Measurements from ENCODE around the gene ZFHX3. TPM values are rescaled to one million over a fixed set of nuclear protein-coding genes. Genes with fewer than 3 reads are reported as not detected.

ZFHX3 gene
- total RNA-seq, 1 donor from 2014 or later = 14.2 TPM

DNA sequence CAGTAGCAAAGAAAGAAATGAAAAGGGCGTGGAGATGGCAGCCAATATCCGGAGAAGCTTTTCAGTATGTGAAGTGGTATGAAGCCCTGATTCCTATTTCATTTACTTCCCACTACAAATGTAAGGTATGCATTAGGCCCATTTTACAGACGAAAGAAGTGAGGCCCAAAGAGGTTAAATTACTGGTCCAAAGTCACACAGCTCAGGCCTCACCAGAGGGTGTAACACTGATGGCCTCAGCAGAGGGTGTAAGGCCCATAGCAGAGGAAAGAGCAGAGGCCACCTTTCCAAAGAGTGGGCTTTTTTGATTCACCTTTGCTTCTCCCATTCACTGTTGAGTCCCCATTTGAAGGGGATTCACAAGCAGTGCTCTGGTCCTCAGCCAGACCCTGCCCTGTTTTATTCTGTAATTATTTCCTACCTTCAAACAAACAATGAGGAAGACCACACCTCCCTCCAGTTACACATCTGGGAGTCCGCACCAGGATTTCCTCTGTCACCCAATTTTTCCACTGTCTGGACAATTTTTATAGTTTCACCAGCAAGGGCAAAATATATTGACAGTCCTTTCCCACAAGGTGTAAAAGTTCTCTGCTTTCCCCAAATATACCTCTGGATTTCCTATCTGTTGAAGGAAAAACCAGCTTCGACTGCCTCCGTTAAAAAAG is 7.1 kb downstream of the ZFHX3 start:
- DNase-seq (ENCODE audit: low read depth) = no peak

DNA sequence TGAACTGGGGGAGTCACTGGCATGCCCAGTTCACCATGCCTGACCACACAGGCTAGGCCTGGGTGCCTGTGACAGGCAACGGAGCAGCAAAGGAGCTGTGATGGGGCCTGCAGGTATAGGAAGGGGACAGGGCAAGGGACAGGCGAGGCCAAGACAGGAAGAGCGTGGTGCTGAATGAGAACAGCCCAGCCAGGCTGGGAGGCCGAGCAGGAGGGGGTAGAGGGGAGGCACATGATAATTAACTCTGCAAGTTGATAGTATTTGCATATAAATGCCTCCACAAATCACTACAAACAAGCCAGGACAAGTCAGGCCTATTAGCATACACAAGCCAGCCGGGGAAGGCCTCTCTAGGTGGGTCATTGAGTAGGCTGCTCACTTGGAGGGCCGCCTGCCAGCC is 7.8 kb downstream of the ZFHX3 start:
- DNase-seq (ENCODE audit: low read depth) = no peak

DNA sequence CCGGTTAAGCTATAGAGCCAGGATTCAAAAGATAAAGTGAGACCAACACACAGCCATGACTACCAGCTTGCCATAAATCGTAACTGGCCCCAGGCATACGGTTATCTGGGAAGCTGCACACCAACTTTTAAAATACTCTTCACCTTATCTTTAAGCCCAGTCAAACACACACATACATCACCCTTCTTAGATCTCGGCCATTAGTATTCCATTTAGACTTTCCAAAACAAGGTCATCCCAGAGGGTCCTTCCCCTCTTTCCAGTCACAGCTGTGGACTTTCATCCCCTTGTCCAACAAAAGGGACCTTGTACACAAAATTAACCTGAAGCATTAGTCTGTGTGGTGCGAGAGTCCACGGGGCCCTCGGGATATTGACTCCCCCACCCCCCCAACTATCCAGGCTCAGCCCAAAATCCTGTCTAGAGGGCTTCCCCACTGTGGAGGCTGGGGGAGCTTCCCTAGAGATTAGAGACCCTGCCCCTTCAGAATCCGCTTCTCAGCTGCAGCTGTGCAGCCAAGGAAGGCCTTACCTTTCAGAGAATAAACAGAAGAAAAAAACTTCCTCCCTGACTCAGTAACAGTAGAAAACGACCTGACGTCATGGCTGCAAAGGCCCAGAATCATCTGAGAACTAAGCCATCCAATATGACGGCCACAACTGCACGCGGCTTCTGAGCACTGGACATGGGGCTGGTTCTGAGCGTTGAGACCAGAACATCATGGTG is 9.9 kb downstream of the ZFHX3 start:
- DNase-seq (ENCODE audit: low read depth) = no peak

DNA sequence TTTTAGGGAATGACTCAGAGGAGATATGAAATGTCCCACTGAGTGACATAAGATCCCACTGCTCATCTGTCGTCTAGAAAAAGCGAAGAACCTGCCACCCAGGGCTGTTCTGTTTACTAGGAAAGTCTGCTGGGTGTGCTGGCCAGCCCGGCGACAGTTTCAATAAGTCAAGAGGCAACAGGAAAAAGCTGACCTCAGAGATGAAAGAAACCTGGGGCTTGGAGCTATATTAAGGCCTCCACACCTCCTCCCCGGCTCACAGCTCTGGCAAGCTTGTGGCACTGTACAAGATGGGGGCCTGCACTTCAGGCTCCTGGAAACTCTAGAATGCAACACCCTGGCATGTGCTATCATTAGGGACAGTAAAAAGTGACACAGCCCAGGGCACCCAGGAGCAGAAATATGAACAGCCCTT is 10.6 kb downstream of the ZFHX3 start:
- DNase-seq (ENCODE audit: low read depth) = no peak

DNA sequence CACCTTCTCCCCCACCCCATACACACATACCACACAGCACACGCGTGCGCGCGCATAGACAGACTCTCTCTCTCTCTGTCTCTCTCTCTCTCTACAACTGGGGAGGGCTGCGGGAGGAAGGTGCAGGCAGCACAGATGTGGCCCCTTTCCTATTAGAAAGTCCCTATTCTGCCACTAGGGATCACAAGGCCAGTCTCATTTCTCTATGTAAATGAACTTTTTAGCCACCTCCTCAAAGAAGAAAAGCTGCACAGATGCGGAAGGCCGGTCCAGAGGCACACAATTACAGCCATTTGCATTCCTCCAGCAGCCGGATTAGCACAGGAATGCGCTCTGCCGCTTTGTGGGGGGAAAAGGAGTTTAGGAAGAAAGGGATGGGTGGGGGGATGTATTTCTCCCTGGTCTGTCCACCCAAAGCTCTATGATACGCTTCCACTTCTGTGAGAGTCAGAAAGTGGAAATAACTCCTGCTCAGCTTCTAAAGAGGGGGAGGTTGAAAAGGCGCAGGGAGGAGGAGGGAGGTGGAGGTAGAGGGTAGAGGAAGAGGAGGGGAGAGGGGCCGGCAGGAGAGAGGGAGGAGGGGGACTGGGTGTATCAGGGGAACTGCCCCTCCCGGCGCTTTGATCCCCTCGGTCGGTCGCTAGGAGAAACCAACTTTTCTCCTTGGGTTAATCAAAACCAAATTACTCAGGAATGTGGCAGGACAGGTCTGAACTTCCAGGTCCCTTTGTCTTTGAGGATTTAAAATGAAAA is 11.7 kb downstream of the ZFHX3 start:
- no peak for DNase-seq (ENCODE audit: low read depth)

DNA sequence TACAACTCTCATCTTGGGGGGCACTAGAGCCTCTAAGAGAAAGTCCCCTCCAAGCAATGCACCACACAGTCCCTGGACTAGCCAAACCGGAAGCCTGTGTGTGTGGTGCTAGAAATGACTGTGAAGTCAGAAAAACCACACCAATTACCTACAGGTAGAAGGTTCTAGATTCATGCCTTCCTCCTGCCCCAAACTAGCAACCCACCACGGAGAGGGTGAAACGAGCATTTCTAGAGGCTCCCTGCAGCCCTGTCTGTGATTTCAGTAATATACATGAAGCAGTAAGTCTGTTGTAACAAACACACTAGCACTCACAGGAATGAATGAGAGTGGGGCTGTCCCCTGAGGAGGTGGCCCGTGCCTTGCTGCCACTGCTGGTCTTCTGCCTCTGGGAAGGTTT is 13.6 kb downstream of the ZFHX3 start:
- DNase-seq (ENCODE audit: low read depth) = no peak

DNA sequence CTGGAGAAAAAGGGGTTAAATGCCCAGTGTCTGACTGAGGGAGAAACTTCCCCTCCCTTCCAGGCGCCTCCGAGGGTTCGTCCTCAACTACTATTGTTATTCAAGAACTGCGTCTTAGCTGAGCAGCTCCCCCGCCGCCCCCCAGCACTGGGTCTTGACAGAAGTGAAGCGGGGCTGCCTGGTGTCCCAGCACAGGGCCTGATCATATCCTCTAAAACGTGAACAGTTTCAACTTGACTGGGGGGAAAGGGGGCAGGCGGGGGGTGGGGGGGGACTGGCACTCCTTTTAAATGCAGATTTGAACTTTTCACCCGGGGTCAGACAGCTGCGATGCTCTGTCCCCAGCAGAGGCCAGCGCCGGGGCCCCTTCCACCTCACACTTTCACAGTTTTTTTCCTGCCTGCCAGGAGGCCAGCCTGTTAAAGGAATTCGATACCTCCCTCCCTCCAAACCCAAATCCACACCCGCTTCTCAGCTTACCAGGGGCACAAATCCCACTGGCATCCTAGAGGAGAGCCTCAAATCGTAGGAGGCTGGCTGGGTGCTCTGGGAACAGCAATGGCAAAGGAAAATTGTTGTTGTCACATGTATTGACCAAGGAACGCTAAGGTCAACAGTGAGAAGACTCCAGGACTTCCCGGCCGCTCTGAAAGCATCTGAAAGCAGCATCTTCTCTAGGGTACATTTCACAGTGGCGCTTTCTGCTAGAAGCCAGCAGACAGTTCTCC is 14.5 kb downstream of the ZFHX3 start:
- DNase-seq (ENCODE audit: low read depth) = no peak

DNA sequence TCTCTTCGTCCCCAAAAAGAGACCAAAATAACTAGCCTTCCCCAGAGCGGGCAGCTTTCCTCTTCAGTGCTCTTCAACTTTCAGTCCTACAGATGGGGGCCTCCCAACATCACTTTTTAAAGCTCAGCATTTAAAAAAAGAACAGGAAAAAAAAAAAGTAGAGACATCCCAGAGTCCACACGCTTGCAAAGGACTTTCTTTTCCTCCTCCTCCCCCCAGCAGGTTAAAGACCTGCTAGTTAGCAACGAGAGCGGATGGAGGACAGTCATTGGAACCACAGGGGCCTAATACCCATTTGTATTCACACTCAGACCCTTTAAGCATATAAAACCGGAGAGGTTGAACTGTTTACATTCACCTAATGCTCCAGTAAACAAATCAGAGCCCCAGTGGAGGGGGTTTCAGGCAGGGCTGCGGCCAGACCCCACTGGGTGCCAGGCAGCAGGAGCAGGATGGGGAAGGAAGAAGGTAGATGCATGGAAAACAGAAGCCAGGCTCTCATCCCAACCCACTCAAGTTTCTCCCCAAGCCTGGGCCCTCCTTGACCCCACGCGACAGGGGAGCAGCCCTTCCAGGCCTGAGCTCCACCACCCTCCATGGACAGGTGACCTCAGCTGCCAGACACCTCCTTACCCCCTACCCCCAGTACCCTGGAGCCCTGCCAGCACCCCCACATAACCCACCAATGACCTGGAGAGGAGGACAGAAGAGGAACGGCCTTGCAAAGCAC is 15.2 kb downstream of the ZFHX3 start:
- DNase-seq (ENCODE audit: low read depth) = no peak

DNA sequence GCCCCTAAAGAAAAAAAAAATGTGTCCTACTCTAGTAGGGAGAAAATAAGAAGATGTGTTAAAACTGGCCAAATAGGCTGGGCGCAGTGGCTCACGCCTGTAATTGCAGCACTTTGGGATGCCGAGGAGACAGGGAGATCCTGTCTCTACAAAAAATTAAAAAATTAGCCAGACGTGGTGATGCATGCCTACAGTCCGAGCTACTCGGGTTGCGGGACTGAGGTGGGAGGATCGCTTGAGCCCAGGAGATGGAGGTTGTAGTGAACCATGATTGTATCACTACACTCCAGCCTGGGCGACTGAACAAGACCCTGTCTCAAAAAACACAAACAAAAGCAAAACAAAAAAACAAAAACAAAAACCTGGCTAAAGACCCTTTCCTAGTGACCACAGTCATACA is 15.9 kb downstream of the ZFHX3 start:
- no peak for DNase-seq (ENCODE audit: low read depth)

DNA sequence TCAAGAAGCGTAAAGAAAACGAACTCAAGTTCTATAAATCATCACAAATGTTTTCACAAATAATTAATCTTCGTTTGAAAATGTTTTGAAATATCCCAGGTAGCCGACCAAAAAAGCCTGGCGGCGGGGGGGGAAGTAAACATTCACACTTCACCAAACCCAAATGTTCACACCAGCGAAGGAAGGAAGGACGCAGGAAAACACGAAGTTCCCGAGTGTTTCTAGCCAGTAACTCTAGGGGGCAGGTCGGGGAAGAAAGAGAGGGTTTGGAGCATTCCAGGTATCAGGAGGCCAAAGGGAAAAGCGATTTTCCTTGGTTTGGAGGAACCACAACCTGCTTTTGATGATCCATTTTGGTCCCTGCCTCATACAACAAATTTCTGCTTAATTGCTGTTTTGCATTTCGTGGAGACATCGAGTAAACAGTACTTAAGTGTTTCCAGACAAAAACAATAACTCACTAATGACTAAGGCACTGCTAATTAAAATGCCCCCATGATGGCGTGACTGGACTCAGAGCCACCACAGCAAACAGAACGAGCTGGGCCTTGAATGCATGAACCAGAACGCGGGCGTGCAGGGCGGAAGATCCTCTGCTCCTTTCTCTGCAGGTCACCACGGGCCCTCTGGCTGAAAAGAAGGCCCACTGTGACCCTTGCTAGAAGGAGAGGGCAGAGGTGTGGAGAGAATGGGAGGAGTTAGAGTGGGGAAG is 16.6 kb downstream of the ZFHX3 start:
- DNase-seq (ENCODE audit: low read depth) = peak; percentile 88

DNA sequence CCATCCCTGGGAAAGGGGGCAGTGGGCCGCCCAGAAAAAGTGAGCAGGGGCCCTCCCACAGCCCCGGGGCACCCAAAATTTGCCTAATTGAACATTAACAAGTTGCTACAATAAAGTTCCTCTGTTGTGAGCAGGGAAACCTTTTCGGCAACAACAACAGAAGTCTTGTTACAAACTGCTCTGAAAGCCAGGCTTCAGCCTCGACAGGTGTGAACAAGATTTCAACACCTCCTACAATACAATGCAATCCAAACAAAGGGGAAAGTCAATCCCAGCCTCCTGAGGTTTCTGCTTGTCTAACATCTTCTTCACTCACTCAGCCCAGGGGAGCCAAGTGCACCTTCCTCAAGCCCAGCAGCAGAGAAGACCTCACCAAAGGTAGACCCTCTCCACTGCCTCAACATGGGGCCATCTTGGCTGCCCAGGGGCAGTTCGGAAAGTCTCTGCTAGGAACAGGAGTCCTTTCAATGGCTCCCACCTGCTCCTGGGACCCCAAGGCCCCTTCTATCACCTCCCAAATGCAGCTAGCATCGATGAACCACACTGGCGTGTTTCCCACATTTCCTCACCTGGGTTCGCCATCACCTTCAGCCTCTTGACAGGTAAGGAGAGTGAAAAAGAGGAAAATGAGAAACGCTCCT is 19.1 kb downstream of the ZFHX3 start:
- DNase-seq (ENCODE audit: low read depth) = no peak

DNA sequence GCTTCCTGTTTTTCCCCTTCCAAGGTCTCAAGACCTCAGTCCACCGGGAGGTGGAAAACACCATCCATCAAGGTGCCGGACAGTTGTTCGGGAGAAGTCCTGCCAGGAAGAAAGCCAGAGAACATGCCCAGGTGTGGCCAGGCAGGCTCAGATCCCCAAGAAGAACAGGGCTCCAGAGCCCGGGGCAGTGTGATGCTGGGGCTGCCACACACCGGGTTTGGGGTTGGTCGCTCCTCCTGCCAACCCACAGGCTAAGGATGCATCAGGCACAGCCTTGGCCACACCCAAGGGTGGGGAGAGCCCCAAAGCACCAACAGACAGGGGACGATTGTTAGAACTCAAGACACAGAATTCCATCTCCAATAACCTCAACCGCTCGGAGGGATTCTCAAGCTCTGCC is 19.7 kb downstream of the ZFHX3 start:
- DNase-seq (ENCODE audit: low read depth) = no peak

DNA sequence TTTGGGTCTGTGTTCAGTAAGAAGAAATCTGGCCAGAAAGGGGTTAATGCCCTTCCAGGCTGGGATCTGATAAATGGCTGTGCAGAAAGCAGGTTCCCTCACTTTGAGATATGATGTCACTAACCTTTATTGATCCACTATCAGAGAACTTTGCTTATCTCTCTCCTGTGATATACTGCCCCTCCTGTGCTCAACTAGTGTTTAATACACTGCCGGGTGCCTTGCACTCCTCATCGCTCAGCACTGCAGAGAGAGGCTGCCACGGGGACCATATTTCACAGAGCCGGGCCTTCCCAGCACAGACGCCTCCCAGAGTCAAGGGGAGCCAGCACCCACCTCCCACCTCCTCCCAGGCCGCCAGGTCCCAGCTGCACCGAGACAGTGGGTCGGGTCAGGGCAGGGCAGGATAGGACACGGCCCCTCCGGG is 20.2 kb downstream of the ZFHX3 start:
- no peak for DNase-seq (ENCODE audit: low read depth)

DNA sequence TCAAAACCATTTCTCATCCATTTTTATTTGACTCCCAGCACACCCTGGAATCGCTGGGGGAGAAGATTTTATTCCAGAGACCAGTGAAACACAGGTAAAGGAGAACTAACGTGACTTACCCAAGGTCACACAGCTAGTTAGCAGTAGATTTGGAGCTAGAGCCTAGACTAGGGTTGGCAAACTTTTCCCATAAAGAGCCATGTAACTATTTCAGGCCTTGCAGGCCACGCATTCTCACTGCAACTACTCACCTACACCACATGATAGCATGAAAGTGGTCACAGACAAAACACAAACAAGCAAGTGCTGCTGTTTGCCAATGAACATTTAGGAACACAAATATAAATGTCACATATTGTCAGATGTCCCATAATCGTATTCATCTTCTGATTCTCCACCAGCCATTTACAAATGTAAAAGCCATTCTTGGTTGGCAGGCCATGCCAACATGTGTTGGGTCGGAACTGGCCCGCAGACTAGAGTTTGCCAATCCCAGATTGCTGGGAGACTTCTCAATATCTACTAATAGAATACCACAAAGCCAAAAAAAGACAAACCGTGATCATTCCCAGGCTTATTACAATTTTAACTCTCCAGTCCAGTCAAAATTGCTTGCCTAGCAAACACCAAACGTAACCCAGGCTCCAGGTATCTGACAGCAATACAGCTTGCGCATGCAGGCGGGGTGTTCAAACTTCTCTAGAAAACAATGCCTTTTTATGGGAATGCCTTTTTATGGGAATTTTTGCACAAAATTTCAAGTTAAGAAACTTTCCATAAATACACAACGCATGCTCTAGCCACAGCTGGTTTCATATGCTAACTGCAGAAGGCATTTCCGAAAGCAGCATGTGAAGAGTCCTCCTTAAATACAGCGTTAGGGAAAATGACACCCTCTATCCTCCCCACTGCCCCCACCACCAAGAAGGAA is 20.9 kb downstream of the ZFHX3 start:
- DNase-seq (ENCODE audit: low read depth) = no peak

DNA sequence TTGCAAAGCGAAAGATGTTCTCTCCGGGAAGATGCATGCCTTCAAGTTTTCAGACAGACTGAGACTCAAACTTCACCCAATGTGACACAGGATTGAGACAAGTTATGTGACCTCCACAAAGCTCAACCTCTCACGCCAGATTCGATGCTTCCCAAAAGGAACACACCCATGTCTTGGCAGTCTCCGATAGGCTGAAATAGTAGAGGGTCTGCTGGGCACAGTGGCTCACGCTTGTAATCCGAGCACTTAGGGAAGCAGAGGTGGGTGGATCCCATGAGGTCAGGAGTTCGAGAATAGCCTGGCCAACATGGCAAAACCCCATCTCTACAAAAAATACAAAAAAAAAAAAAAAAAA is 22.1 kb downstream of the ZFHX3 start:
- no peak for DNase-seq (ENCODE audit: low read depth)

DNA sequence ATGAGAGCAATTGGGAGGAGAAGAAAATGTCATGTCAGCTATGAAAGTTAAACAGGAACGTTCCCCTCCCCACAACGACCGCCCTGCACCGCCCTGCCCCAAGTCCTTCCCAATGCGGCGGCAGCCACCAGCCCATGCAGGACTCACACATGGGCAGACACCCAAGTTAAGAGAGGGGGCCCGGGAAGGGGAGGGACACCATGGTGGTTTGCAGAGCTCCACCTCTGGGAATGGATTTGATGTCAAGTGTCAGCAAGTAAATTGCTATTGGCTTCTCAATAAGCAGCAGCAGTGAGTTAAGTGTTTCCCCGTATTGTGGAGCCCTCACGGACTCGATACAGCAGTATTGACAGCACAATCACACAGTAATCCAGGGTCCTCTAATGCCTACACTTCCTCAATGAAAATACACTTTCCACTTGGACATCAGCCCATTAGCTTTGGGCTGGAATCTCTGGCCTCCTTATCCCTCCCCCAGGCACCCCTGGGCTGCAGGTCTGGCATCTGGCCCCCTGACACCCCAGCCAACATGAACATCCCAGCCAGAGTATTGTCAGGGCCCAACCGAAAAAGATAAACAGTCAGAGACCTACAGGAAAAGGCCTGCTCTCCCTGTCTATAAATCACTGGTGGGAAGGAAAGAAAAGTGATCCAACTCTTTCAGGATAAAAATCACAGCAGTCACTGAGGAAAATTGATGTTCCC is 22.6 kb downstream of the ZFHX3 start:
- no peak for DNase-seq (ENCODE audit: low read depth)

DNA sequence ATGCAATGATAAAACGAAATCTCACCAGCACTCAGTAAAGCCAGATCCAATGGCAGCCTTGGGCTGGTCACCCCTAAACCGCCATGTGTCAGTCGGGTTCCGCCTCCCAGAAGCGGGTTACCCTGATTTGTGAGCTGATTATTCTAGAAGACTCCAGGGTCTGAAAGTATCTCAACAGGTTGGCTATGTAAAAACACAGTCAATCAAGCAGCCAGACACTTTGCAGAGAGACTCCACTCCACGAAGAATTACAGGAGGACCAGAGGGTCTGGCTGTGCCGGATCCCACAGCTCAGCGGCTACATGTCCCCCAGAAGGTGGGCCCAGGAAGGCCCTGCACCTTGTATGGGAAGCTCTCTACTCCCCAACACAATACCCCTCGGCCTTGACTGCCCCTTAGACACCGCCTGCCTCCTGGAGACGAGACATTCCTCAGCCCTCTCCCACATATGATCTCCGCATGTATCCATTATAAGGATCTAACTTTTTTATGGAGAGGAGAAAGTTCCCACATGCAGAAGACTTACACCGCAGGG is 23.3 kb downstream of the ZFHX3 start:
- no peak for DNase-seq (ENCODE audit: low read depth)

DNA sequence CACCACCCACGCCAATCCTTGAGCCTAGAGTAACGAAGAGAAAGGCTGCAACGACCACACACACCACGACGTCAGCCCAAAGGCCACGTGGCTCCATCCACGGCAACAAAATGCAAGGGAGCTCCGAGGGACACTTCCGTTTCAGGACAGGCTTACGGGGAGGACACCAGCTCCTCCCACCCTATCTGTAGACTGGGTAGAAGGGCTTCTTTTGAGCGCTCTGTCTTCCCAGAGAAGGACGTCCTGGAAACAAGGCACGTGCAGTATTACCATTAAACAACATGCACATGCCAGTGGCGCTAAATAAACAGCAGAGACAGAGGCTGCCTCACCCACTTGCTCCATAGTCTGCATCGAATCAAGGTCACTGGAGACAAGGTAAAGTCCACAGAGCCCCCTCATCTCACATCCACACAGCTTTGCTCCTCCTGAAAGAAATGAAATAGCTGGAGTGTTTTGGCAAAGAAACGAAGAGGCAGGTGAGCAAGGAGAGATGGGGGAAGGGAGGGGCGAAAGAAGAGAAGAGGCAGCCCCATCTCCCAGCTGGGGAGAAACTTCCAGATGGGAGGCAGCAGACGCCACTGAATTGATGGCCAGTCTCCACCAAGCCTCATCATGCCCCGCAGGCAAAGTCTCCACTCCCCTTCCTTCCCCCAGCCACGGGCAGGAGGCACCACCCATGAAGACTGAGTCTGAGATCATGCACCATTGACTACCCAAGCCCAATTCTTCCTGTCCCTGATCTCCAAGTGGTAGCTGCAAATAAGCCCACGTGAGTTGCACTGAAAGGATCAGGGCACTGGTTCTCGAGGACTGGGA is 24.0 kb downstream of the ZFHX3 start:
- no peak for DNase-seq (ENCODE audit: low read depth)
